OCI-LY7 (cell line): ENCODE measurements around the gene TP53I11. TPM values are rescaled to one million over a fixed set of nuclear protein-coding genes. Genes with fewer than 3 reads are reported as not detected.

Experiments used
- BruUV-seq: library from RNA; stranded (reverse); fragments of 400-500 nt; replicated peaks from 2 replicates; lab custom pipeline; 2021; lab: Mats Ljungman, UMichigan
- CTCF ChIA-PET: fragments of 300-600 bp; sonication (Branson Sonifier 250); formaldehyde crosslinking; loops from one replicate; lab custom pipeline; 2022; ENCODE audit warnings: antibody characterized with exemption; ENCODE audit not compliant: unreplicated experiment; lab: Charles Lee
- POLR2A ChIA-PET: fragments of 300-600 bp; sonication (Branson Sonifier 250); formaldehyde crosslinking; loops from one replicate; lab custom pipeline; 2022; ENCODE audit warnings: antibody characterized with exemption; lab: Charles Lee
- DNase-seq: peaks from one replicate; pipeline ENCODE4 v3.0.0-alpha.2; 2015; ENCODE audit warnings: low spot score
- H2AFZ ChIP-seq: fragments of 200-600 bp; sonication (generic), shearing (Covaris generic); 2 replicates; pipeline ENCODE4 v1.6.1; 2014; ENCODE audit warnings: mild to moderate bottlenecking, antibody characterized with exemption, low read length, moderate library complexity
- H3K27ac ChIP-seq: fragments of 200-600 bp; sonication (generic); 2 replicates; pipeline ENCODE4 v1.5.1; 2014; ENCODE audit warnings: mixed run types, low read depth, mild to moderate bottlenecking, moderate library complexity, low read length, inconsistent platforms; ENCODE audit not compliant: poor library complexity, severe bottlenecking
- H3K36me3 ChIP-seq: fragments of 200-600 bp; sonication (generic); 2 replicates; pipeline ENCODE4 v1.6.1; 2014; ENCODE audit warnings: mild to moderate bottlenecking, antibody characterized with exemption, low read length, moderate library complexity, mixed read lengths; ENCODE audit not compliant: insufficient read depth
- H3K4me1 ChIP-seq: fragments of 200-600 bp; sonication (generic); 2 replicates; pipeline ENCODE4 v1.5.1; 2014; ENCODE audit warnings: mild to moderate bottlenecking, low read length; ENCODE audit not compliant: insufficient read depth, poor library complexity, severe bottlenecking
- H3K4me2 ChIP-seq: fragments of 200-600 bp; sonication (generic); 2 replicates; pipeline ENCODE4 v1.6.1; 2014; ENCODE audit warnings: mild to moderate bottlenecking, low read length
- H3K4me3 ChIP-seq: fragments of 200-600 bp; sonication (generic); 2 replicates; pipeline ENCODE4 v1.5.1; 2014; ENCODE audit warnings: mild to moderate bottlenecking, low read depth, low read length; ENCODE audit not compliant: poor library complexity, severe bottlenecking
- H3K79me2 ChIP-seq: fragments of 200-600 bp; sonication (generic); 2 replicates; pipeline ENCODE4 v1.6.1; 2016; ENCODE audit warnings: low read depth, mild to moderate bottlenecking, low read length, moderate library complexity, mixed read lengths; ENCODE audit not compliant: insufficient read depth
- H3K9me2 ChIP-seq: fragments of 200-600 bp; sonication (generic); 2 replicates; pipeline ENCODE4 v1.6.1; 2016; ENCODE audit warnings: mild to moderate bottlenecking, low read length, mixed read lengths; ENCODE audit not compliant: insufficient read depth
- H3K9me3 ChIP-seq: fragments of 200-600 bp; sonication (generic); 2 replicates; pipeline ENCODE4 v1.6.1; 2014; ENCODE audit warnings: mild to moderate bottlenecking, mixed run types, low read length, mixed read lengths
- H4K20me1 ChIP-seq: fragments of 200-600 bp; sonication (generic); 2 replicates; pipeline ENCODE4 v1.6.1; 2014; ENCODE audit warnings: mild to moderate bottlenecking, antibody characterized with exemption, low read length, moderate library complexity, mixed read lengths; ENCODE audit not compliant: insufficient read depth
- EZH2phosphoT487 ChIP-seq: fragments of 200-600 bp; sonication (generic); IDR thresholded peaks from 2 replicates; pipeline ENCODE4 v1.6.1; 2018; ENCODE audit warnings: low read depth, borderline replicate concordance, mild to moderate bottlenecking, mixed run types, antibody characterized with exemption, low read length, moderate library complexity, mixed read lengths
- intact Hi-C: fragments of 100-400 bp; cut with micrococcal nuclease; formaldehyde crosslinking; loops from one replicate; pipeline ENCODE4 v1.10.0; 2022; ENCODE audit not compliant: unreplicated experiment
- total RNA-seq, 2 experiments: library from RNA; depleted of rRNA in 1 of 2; stranded (reverse); fragments of >200 nt in 1 of 2; shearing (Covaris generic) in 1 of 2; gene quantifications; 2 replicates each; pipeline ENCODE4 v1.2.3, GENCODE V29; 2014 to 2022
- TF ChIP-seq, protein P1 (sequence below): fragments of 200-600 bp; sonication (generic); conservative IDR thresholded peaks from 2 replicates; pipeline ENCODE4 v1.5.1; 2014; ENCODE audit warnings: mild to moderate bottlenecking, antibody characterized with exemption, low read length, moderate library complexity, mixed read lengths

The TP53I11 gene
- total RNA-seq, 2 experiments from 2014 or later: 0.25 to 0.51 TPM

DNA sequence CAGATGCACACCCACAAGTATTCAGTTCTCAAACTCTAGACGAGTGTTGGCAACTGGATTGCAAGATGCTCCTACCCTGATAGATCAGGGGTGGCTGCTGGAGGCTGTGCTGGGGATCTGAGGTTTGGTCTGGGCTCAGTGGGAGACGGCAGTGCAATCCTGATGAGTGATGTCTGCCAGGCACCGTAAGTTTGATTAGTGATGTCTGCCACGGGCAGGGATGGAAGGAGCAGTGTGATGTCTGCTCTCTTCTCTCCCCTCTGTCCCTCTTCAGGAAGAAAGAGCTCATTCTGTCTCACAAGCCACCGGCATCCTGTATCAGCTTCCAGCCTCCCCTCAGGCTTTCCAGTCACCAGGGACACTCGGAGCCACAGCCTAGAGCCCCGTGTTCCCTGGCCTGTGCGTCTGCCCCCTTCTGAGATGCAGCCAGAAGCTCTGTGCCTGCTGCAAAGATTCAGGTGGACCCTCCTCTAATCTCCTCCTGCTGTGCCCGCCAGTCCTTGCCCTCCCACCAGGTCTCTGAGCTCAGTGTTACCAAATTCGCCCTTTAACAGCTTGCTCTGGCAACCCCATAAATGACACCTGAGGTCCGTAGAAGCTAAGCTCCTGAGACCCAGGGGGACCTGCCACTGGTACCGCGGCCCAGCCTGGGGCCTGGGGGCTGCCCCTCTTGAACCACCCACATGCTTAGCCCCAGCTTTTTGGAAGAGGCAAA lies 19.9 kb downstream of the TP53I11 start:
- no peaks in the 10 kb centered on the region for H3K36me3 ChIP-seq
- no peaks in the 10 kb centered on the region for H3K4me1 ChIP-seq
- H3K9me2 ChIP-seq: no peaks in the 10 kb centered on the region
- H3K27ac ChIP-seq: no peak overlapping the region
- TF ChIP-seq, protein P1, sequence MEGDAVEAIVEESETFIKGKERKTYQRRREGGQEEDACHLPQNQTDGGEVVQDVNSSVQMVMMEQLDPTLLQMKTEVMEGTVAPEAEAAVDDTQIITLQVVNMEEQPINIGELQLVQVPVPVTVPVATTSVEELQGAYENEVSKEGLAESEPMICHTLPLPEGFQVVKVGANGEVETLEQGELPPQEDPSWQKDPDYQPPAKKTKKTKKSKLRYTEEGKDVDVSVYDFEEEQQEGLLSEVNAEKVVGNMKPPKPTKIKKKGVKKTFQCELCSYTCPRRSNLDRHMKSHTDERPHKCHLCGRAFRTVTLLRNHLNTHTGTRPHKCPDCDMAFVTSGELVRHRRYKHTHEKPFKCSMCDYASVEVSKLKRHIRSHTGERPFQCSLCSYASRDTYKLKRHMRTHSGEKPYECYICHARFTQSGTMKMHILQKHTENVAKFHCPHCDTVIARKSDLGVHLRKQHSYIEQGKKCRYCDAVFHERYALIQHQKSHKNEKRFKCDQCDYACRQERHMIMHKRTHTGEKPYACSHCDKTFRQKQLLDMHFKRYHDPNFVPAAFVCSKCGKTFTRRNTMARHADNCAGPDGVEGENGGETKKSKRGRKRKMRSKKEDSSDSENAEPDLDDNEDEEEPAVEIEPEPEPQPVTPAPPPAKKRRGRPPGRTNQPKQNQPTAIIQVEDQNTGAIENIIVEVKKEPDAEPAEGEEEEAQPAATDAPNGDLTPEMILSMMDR: no peak
- TF ChIP-seq EZH2phosphoT487: no peak
- no peak for DNase-seq
- no peaks in the 10 kb centered on the region for H3K79me2 ChIP-seq
- H3K4me2 ChIP-seq: no peak overlapping the region
- intact Hi-C loops: no loop called here
- H2AFZ ChIP-seq: no peak overlapping the region
- H3K4me3 ChIP-seq: no peak overlapping the region
- no peaks in the 10 kb centered on the region for H3K9me3 ChIP-seq
- no peaks in the 10 kb centered on the region for H4K20me1 ChIP-seq
- ChIA-PET CTCF (interaction anchor here (0.6 to 2.4 kb wide), 3 partner anchors 10 to 174 kb away, joined by 3 to 9 read pairs (median 3); no protein-coding TSS in a partner anchor), POLR2A (interaction anchor here (1.4 kb wide), 1 partner anchor 177 kb away, joined by 3 read pairs; no protein-coding TSS in a partner anchor)
- BruUV-seq: no TSS peak

- CTCF ChIA-PET: interaction anchor here (2.6 kb wide), 1 partner anchor 176 kb away, joined by 12 read pairs; no protein-coding TSS in a partner anchor
- H3K9me2 ChIP-seq: no peaks in the 10 kb centered on the region
Measured at GRCh38 chr11:44928816-44929215, 21.9 kb downstream of the TP53I11 start.

More at GRCh38 chr11:44928816-44929215, 21.9 kb downstream of the TP53I11 start:
- Histone ChIP-seq H3K4me2 (no peak overlapping the region), H3K9me3 (no peaks in the 10 kb centered on the region), H3K4me3 (no peak overlapping the region), H3K27ac (no peak overlapping the region), H3K4me1 (no peaks in the 10 kb centered on the region), H2AFZ (no peak overlapping the region), H4K20me1 (no peaks in the 10 kb centered on the region), H3K36me3 (no peaks in the 10 kb centered on the region), H3K79me2 (no peaks in the 10 kb centered on the region)
- TF ChIP-seq, protein P1: no peak
- no peak for TF ChIP-seq EZH2phosphoT487
- POLR2A ChIA-PET: interaction anchor here (0.6 to 1.6 kb wide), 2 partner anchors 77 to 174 kb away, joined by 3 read pairs; no protein-coding TSS in a partner anchor
- DNase-seq: no peak
- no TSS peak for BruUV-seq
- intact Hi-C loops: loop anchor here (5.0 kb wide), 1 partner anchor 408 kb away; no protein-coding TSS in a partner anchor
